A204.1 (cell line): ENCODE data around the gene E2F3.
"Not testable (repeated sequence)": the region's sequence is repeated elsewhere in the genome, so short reads cannot be mapped to it uniquely, and the experiment has no call there.

Experiments
- FAIRE-seq: peaks from 2 replicates; lab custom pipeline; 2012; peaks lifted over from hg19 to GRCh38; lab: Jason Lieb, UNC

The E2F3 gene

GRCh38 chr6:20472748-20473147 lies 71.1 kb downstream of the E2F3 start:
- FAIRE-seq: no peak

- no peak for FAIRE-seq
Measured at GRCh38 chr6:20473518-20473917, 71.8 kb downstream of the E2F3 start.

- FAIRE-seq: no peak
Measured at GRCh38 chr6:20474874-20475542, 73.3 kb downstream of the E2F3 start.

GRCh38 chr6:20476501-20477043 lies 74.9 kb downstream of the E2F3 start:
- FAIRE-seq: no peak

GRCh38 chr6:20477485-20477884 lies 75.8 kb downstream of the E2F3 start:
- FAIRE-seq: no peak

GRCh38 chr6:20479060-20479459 lies 77.4 kb downstream of the E2F3 start:
- no peak for FAIRE-seq

GRCh38 chr6:20479526-20479925 lies 77.8 kb downstream of the E2F3 start:
- no peak for FAIRE-seq

GRCh38 chr6:20481281-20481680 lies 79.6 kb downstream of the E2F3 start:
- FAIRE-seq: no peak

GRCh38 chr6:20483887-20484497 lies 82.3 kb downstream of the E2F3 start:
- no peak for FAIRE-seq

- no peak for FAIRE-seq
Measured at GRCh38 chr6:20486641-20487040, 85.0 kb downstream of the E2F3 start.

- no peak for FAIRE-seq
Measured at GRCh38 chr6:20487669-20488375, 86.1 kb downstream of the E2F3 start.

- no peak for FAIRE-seq
Measured at GRCh38 chr6:20490591-20490990, 88.9 kb downstream of the E2F3 start.

GRCh38 chr6:20492099-20492498 lies 90.4 kb downstream of the E2F3 start:
- FAIRE-seq: no peak

GRCh38 chr6:20497216-20498040 lies 95.7 kb downstream of the E2F3 start:
- FAIRE-seq: no peak

GRCh38 chr6:20498041-20498385 lies 96.3 kb downstream of the E2F3 start:
- no peak for FAIRE-seq

- FAIRE-seq: no peak
Measured at GRCh38 chr6:20509212-20509611, 107.5 kb downstream of the E2F3 start.

- no peak for FAIRE-seq
Measured at GRCh38 chr6:20511852-20512251, 110.2 kb downstream of the E2F3 start.

- not testable (repeated sequence) for FAIRE-seq
Measured at GRCh38 chr6:20525208-20525607, 123.5 kb downstream of the E2F3 start.

- FAIRE-seq: peak; percentile 46
Measured at GRCh38 chr6:20529086-20529448, 127.4 kb downstream of the E2F3 start.

- FAIRE-seq: no peak
Measured at GRCh38 chr6:20532881-20533280, 131.2 kb downstream of the E2F3 start.

- FAIRE-seq: no peak
Measured at GRCh38 chr6:20533746-20534294, 132.1 kb downstream of the E2F3 start.
